Measurements from ENCODE around the gene ACOX3.

The ACOX3 gene

GRCh38 chr4:8437281-8437680, 3.2 kb downstream of the ACOX3 start:
- peak overlapping the region; percentile 74 for H3K27ac ChIP-seq (replicated peaks; ENCODE audit: low read length)
- H2BK12ac ChIP-seq (ENCODE audit: low read length), result no peak overlapping the region
- no CpG with 5 or more reads among the region's 13 CpGs for WGBS, 2 donors (ENCODE audit: extremely low coverage in 2 of 2, insufficient read length in 2 of 2, insufficient replicate concordance in 1 of 2)

GRCh38 chr4:8435656-8436121, 4.8 kb downstream of the ACOX3 start:
- H3K79me1 ChIP-seq (ENCODE audit: low read depth, low read length), result no peaks in the 10 kb centered on the region
- H2BK12ac ChIP-seq (ENCODE audit: low read length), result no peak overlapping the region
- no peak overlapping the region for H3K18ac ChIP-seq (ENCODE audit: low read length)
- H2BK5ac ChIP-seq (ENCODE audit: low read length), result no peak overlapping the region
- no peak overlapping the region for H3K4me2 ChIP-seq (ENCODE audit: insufficient read depth, low read length, poor library complexity, severe bottlenecking)
- no peak overlapping the region for H2AK5ac ChIP-seq (ENCODE audit: low read depth, low read length)
- WGBS, 2 donors (ENCODE audit: extremely low coverage in 2 of 2, insufficient read length in 2 of 2, insufficient replicate concordance in 1 of 2), result no CpG with 5 or more reads among the region's 5 CpGs
- no peak overlapping the region for H3K14ac ChIP-seq (ENCODE audit: low read length)
- no peak overlapping the region for H2AFZ ChIP-seq (ENCODE audit: low read length)
- H3K9ac ChIP-seq (ENCODE audit: low read depth, low read length, poor library complexity), result no peak overlapping the region
- H3K27me3 ChIP-seq (ENCODE audit: control insufficient read depth in 3 of 3, insufficient read depth in 3 of 3, low read depth in 1 of 3, low read length in 3 of 3), result no peaks in the 10 kb centered on the region
- H4K91ac ChIP-seq (ENCODE audit: low read depth, low read length, poor library complexity), result no peak overlapping the region
- H3K4me1 ChIP-seq (ENCODE audit: control insufficient read depth in 2 of 2, insufficient read depth in 1 of 2, low read depth in 1 of 2, low read length in 2 of 2), result peaks cover 2 to 3% of the 10 kb centered on the region in 2 donors
- H4K8ac ChIP-seq (ENCODE audit: low read depth, low read length), result no peak overlapping the region
- H3K27ac ChIP-seq (replicated peaks; ENCODE audit: low read length), result no peak overlapping the region
- no peak overlapping the region for H3K23ac ChIP-seq (ENCODE audit: low read depth, low read length, poor library complexity)
- no peak overlapping the region for H3K4ac ChIP-seq (ENCODE audit: low read length)
- no peak for DNase-seq (ENCODE audit: low spot score)
- no peak overlapping the region for H2BK120ac ChIP-seq (ENCODE audit: low read depth, low read length)
- no peak overlapping the region for H2BK15ac ChIP-seq (ENCODE audit: low read length)
- H3K36me3 ChIP-seq (replicated peaks in 1 of 2; ENCODE audit: control insufficient read depth in 2 of 2, insufficient read depth in 2 of 2, low read length in 2 of 2), result no peaks in the 10 kb centered on the region
- H3K4me3 ChIP-seq (ENCODE audit: low read length in 2 of 2), result no peak overlapping the region
- H3K9me3 ChIP-seq (replicated peaks in 1 of 2; ENCODE audit: control insufficient read depth in 2 of 2, insufficient read depth in 1 of 2, low read depth in 1 of 2, low read length in 2 of 2), result peaks cover 0 to 3% of the 10 kb centered on the region in 2 donors

More at GRCh38 chr4:8437281-8437680, 3.2 kb downstream of the ACOX3 start:
- Histone ChIP-seq H3K18ac (ENCODE audit: low read length) (no peak overlapping the region), H2AK5ac (ENCODE audit: low read depth, low read length) (no peak overlapping the region), H2BK5ac (ENCODE audit: low read length) (no peak overlapping the region), H3K23ac (ENCODE audit: low read depth, low read length, poor library complexity) (no peak overlapping the region), H3K9me3 (replicated peaks in 1 of 2; ENCODE audit: control insufficient read depth in 2 of 2, insufficient read depth in 1 of 2, low read depth in 1 of 2, low read length in 2 of 2) (peaks cover 0 to 3% of the 10 kb centered on the region in 2 donors), H3K79me1 (ENCODE audit: low read depth, low read length) (peaks cover 9% of the 10 kb centered on the region), H2AFZ (ENCODE audit: low read length) (peak overlapping the region; percentile 76), H2BK120ac (ENCODE audit: low read depth, low read length) (no peak overlapping the region), H3K4ac (ENCODE audit: low read length) (no peak overlapping the region), H4K91ac (ENCODE audit: low read depth, low read length, poor library complexity) (no peak overlapping the region), H3K9ac (ENCODE audit: low read depth, low read length, poor library complexity) (no peak overlapping the region), H3K27me3 (ENCODE audit: control insufficient read depth in 3 of 3, insufficient read depth in 3 of 3, low read depth in 1 of 3, low read length in 3 of 3) (no peaks in the 10 kb centered on the region), H3K4me2 (ENCODE audit: insufficient read depth, low read length, poor library complexity, severe bottlenecking) (peak overlapping the region; percentile 38), H4K8ac (ENCODE audit: low read depth, low read length) (no peak overlapping the region), H3K36me3 (replicated peaks in 1 of 2; ENCODE audit: control insufficient read depth in 2 of 2, insufficient read depth in 2 of 2, low read length in 2 of 2) (no peaks in the 10 kb centered on the region), H2BK15ac (ENCODE audit: low read length) (no peak overlapping the region), H3K4me3 (ENCODE audit: low read length in 2 of 2) (peak overlapping the region in 1 of 2 donors; percentile 9), H3K14ac (ENCODE audit: low read length) (no peak overlapping the region), H3K4me1 (ENCODE audit: control insufficient read depth in 2 of 2, insufficient read depth in 1 of 2, low read depth in 1 of 2, low read length in 2 of 2) (peaks cover 11 to 12% of the 10 kb centered on the region in 2 donors)
- peak; percentile 20 for DNase-seq (ENCODE audit: low spot score)

- no peak overlapping the region for H2BK12ac ChIP-seq (ENCODE audit: low read length)
- no CpG with 5 or more reads among the region's 21 CpGs for WGBS, 2 donors (ENCODE audit: extremely low coverage in 2 of 2, insufficient read length in 2 of 2, insufficient replicate concordance in 1 of 2)
- H3K4ac ChIP-seq (ENCODE audit: low read length), result no peak overlapping the region
- no peak for DNase-seq (ENCODE audit: low spot score)
- peaks cover 2 to 3% of the 10 kb centered on the region in 2 donors for H3K4me1 ChIP-seq (ENCODE audit: control insufficient read depth in 2 of 2, insufficient read depth in 1 of 2, low read depth in 1 of 2, low read length in 2 of 2)
- no peak overlapping the region for H4K8ac ChIP-seq (ENCODE audit: low read depth, low read length)
- no peak overlapping the region for H2AK5ac ChIP-seq (ENCODE audit: low read depth, low read length)
- H2AFZ ChIP-seq (ENCODE audit: low read length), result no peak overlapping the region
- no peak overlapping the region for H3K23ac ChIP-seq (ENCODE audit: low read depth, low read length, poor library complexity)
- no peaks in the 10 kb centered on the region for H3K27me3 ChIP-seq (ENCODE audit: control insufficient read depth in 3 of 3, insufficient read depth in 3 of 3, low read depth in 1 of 3, low read length in 3 of 3)
- no peak overlapping the region for H2BK15ac ChIP-seq (ENCODE audit: low read length)
- no peak overlapping the region for H4K91ac ChIP-seq (ENCODE audit: low read depth, low read length, poor library complexity)
- H3K9ac ChIP-seq (ENCODE audit: low read depth, low read length, poor library complexity), result no peak overlapping the region
- H3K18ac ChIP-seq (ENCODE audit: low read length), result no peak overlapping the region
- H3K27ac ChIP-seq (replicated peaks; ENCODE audit: low read length), result no peak overlapping the region
- H3K36me3 ChIP-seq (replicated peaks in 1 of 2; ENCODE audit: control insufficient read depth in 2 of 2, insufficient read depth in 2 of 2, low read length in 2 of 2), result no peaks in the 10 kb centered on the region
- no peaks in the 10 kb centered on the region for H3K79me1 ChIP-seq (ENCODE audit: low read depth, low read length)
- peaks cover 0 to 3% of the 10 kb centered on the region in 2 donors for H3K9me3 ChIP-seq (replicated peaks in 1 of 2; ENCODE audit: control insufficient read depth in 2 of 2, insufficient read depth in 1 of 2, low read depth in 1 of 2, low read length in 2 of 2)
- no peak overlapping the region for H3K4me2 ChIP-seq (ENCODE audit: insufficient read depth, low read length, poor library complexity, severe bottlenecking)
- no peak overlapping the region for H3K4me3 ChIP-seq (ENCODE audit: low read length in 2 of 2)
- no peak overlapping the region for H2BK120ac ChIP-seq (ENCODE audit: low read depth, low read length)
- H2BK5ac ChIP-seq (ENCODE audit: low read length), result no peak overlapping the region
- H3K14ac ChIP-seq (ENCODE audit: low read length), result no peak overlapping the region
Observed at GRCh38 chr4:8434251-8435073, 6.1 kb downstream of the ACOX3 start.

- DNase-seq (ENCODE audit: low spot score), result no peak
- Histone ChIP-seq H3K4me3 (ENCODE audit: low read length in 2 of 2) (no peak overlapping the region), H3K27ac (replicated peaks; ENCODE audit: low read length) (no peak overlapping the region), H3K4me1 (ENCODE audit: control insufficient read depth in 2 of 2, insufficient read depth in 1 of 2, low read depth in 1 of 2, low read length in 2 of 2) (peaks cover 2 to 4% of the 10 kb centered on the region in 2 donors), H3K4me2 (ENCODE audit: insufficient read depth, low read length, poor library complexity, severe bottlenecking) (no peak overlapping the region), H2BK5ac (ENCODE audit: low read length) (no peak overlapping the region), H3K9me3 (replicated peaks in 1 of 2; ENCODE audit: control insufficient read depth in 2 of 2, insufficient read depth in 1 of 2, low read depth in 1 of 2, low read length in 2 of 2) (no peaks in the 10 kb centered on the region), H4K91ac (ENCODE audit: low read depth, low read length, poor library complexity) (no peak overlapping the region), H2BK12ac (ENCODE audit: low read length) (no peak overlapping the region), H2BK15ac (ENCODE audit: low read length) (no peak overlapping the region), H3K4ac (ENCODE audit: low read length) (no peak overlapping the region), H3K14ac (ENCODE audit: low read length) (no peak overlapping the region), H3K9ac (ENCODE audit: low read depth, low read length, poor library complexity) (no peak overlapping the region), H3K23ac (ENCODE audit: low read depth, low read length, poor library complexity) (no peak overlapping the region), H3K36me3 (replicated peaks in 1 of 2; ENCODE audit: control insufficient read depth in 2 of 2, insufficient read depth in 2 of 2, low read length in 2 of 2) (no peaks in the 10 kb centered on the region), H2AK5ac (ENCODE audit: low read depth, low read length) (no peak overlapping the region), H2BK120ac (ENCODE audit: low read depth, low read length) (no peak overlapping the region), H4K8ac (ENCODE audit: low read depth, low read length) (no peak overlapping the region), H2AFZ (ENCODE audit: low read length) (no peak overlapping the region), H3K79me1 (ENCODE audit: low read depth, low read length) (no peaks in the 10 kb centered on the region), H3K27me3 (ENCODE audit: control insufficient read depth in 3 of 3, insufficient read depth in 3 of 3, low read depth in 1 of 3, low read length in 3 of 3) (no peaks in the 10 kb centered on the region), H3K18ac (ENCODE audit: low read length) (no peak overlapping the region)
- no CpG with 5 or more reads among the region's 5 CpGs for WGBS, 2 donors (ENCODE audit: extremely low coverage in 2 of 2, insufficient read length in 2 of 2, insufficient replicate concordance in 1 of 2)
Observed at GRCh38 chr4:8433136-8433535, 7.4 kb downstream of the ACOX3 start.

All from neuronal stem cell (in vitro differentiated cells).